CD4-positive, alpha-beta T cell (primary cell): ENCODE data around the gene PRR15L. TPM values are rescaled to one million over a fixed set of nuclear protein-coding genes. Genes with fewer than 3 reads are reported as not detected.

Source experiments
- ATAC-seq: fragments of 200-7000 bp; cut with Tn5 transposase; one replicate; pipeline ENCODE4 v1.10.0; 2022; ENCODE audit warnings: mild to moderate bottlenecking; ENCODE audit not compliant: poor library complexity
- CTCF ChIA-PET: fragments of 350-600 bp; sonication (Branson Sonifier 250); formaldehyde crosslinking; loops from one replicate; lab custom pipeline; 2021; ENCODE audit warnings: antibody characterized with exemption, inconsistent platforms; lab: Charles Lee
- POLR2A ChIA-PET: fragments of 350-600 bp; sonication (Branson Sonifier 250); formaldehyde crosslinking; loops from one replicate; lab custom pipeline; 2021; ENCODE audit warnings: antibody characterized with exemption, inconsistent platforms; lab: Charles Lee
- DNase-seq, 14 experiments: peaks; one replicate each; pipeline ENCODE4 v3.0.0-alpha.2; 2013 to 2020; ENCODE audit warnings: mixed read lengths in 2 of 14
- H3K27ac ChIP-seq, 2 donors: one replicate each; pipeline versions ENCODE4 v1.5.1 to v1.7.0; 2013; ENCODE audit warnings: low read length in 2 of 2, low read depth in 1 of 2, mild to moderate bottlenecking in 1 of 2
- H3K27me3 ChIP-seq, 2 experiments: 1 replicate in 1 of 2; 2 replicates in 1 of 2; pipeline versions ENCODE4 v1.6.1 to v1.7.0; 2013; ENCODE audit warnings: low read length in 2 of 2, control low read depth in 1 of 2, mild to moderate bottlenecking in 1 of 2, moderate library complexity in 1 of 2; ENCODE audit not compliant: insufficient read depth in 2 of 2, control insufficient read depth in 1 of 2
- H3K36me3 ChIP-seq: one replicate; pipeline ENCODE4 v1.6.1; 2013; ENCODE audit warnings: low read length, control low read depth; ENCODE audit not compliant: insufficient read depth
- H3K4me1 ChIP-seq: one replicate; pipeline ENCODE4 v1.6.1; 2013; ENCODE audit warnings: low read length, control low read depth; ENCODE audit not compliant: insufficient read depth
- H3K4me3 ChIP-seq: one replicate; pipeline ENCODE4 v1.5.1; 2013; ENCODE audit warnings: mild to moderate bottlenecking, low read length, moderate library complexity
- H3K9me3 ChIP-seq, 2 experiments: 1 replicate in 1 of 2; 2 replicates in 1 of 2; pipeline versions ENCODE4 v1.6.1 to v1.7.0; 2013; ENCODE audit warnings: low read length in 2 of 2, mild to moderate bottlenecking in 2 of 2, control low read depth in 1 of 2, moderate library complexity in 1 of 2; ENCODE audit not compliant: control insufficient read depth in 1 of 2, insufficient read depth in 1 of 2
- H3K27ac Mint-ChIP-seq: one replicate; pipeline ENCODE4 v1.8.0; 2020; ENCODE audit warnings: mixed read lengths
- H3K27me3 Mint-ChIP-seq: one replicate; pipeline ENCODE4 v1.8.0; 2021; ENCODE audit warnings: mixed read lengths
- H3K36me3 Mint-ChIP-seq: one replicate; pipeline ENCODE4 v1.8.0; 2021; ENCODE audit warnings: low read depth, mixed read lengths
- H3K4me1 Mint-ChIP-seq: one replicate; pipeline ENCODE4 v1.8.0; 2021; ENCODE audit warnings: low read depth, mixed read lengths
- H3K4me3 Mint-ChIP-seq: one replicate; pipeline ENCODE4 v1.8.0; 2020; ENCODE audit warnings: mild to moderate bottlenecking, mixed read lengths
- H3K9me3 Mint-ChIP-seq: one replicate; pipeline ENCODE4 v1.8.0; 2020; ENCODE audit warnings: mixed read lengths
- CTCF ChIP-seq: fragments of 200-600 bp; IDR thresholded peaks from one replicate; pipeline ENCODE4 v1.8.0; 2022; ENCODE audit warnings: antibody characterized with exemption, mild to moderate bottlenecking
- intact Hi-C, 2 experiments: fragments of 100-400 bp; cut with DNase I in 1 of 2; cut with micrococcal nuclease in 1 of 2; formaldehyde crosslinking; loops; one replicate each; pipeline versions ENCODE4 v1.15.1 to v1.9.0; 2023 to 2025; cut with DNase I, micrococcal nuclease
- total RNA-seq, 174 experiments: library from RNA in 2 of 174; stranded (reverse) in 2 of 174; gene quantifications; one replicate each; pipeline ENCODE4 v1.2.3 and lab custom pipeline; 2021 to 2026

The PRR15L gene
- total RNA-seq, 2 experiments from 2014 or later = not detected

DNA sequence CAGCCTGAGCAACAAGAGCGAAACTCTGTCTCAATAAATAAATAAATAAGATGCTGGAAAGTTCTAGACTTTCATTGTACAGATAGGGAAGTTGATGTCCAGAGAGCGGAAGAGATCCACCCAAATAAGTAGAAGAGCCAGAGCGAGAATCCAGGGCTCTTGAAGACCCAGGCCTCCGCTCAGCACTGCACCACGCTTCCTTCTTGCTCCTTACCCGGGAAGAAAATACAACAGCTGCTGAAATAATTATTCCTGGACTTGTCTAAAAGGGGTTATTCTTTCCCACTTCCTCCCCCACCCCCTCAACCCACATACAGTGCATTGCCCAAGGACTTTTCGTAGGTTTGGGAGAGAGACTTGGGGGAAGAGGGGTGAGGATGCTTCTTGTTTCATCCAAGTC lies 39.9 kb upstream of the PRR15L start:
- intact Hi-C loops = no loop called here
- no peaks in the 10 kb centered on the region for H3K36me3 Mint-ChIP-seq
- no peaks in the 10 kb centered on the region for H3K9me3 ChIP-seq
- H3K4me3 Mint-ChIP-seq = no peak overlapping the region
- H3K9me3 Mint-ChIP-seq = no peaks in the 10 kb centered on the region
- no peaks in the 10 kb centered on the region for H3K36me3 ChIP-seq
- ChIA-PET CTCF (no interaction called here), POLR2A (no interaction called here)
- H3K27ac ChIP-seq = no peak overlapping the region
- H3K4me1 ChIP-seq = no peaks in the 10 kb centered on the region
- H3K4me1 Mint-ChIP-seq = no peaks in the 10 kb centered on the region
- DNase-seq = no peak
- H3K27me3 ChIP-seq = no peaks in the 10 kb centered on the region
- ATAC-seq = no peak
- H3K4me3 ChIP-seq = no peak overlapping the region
- H3K27me3 Mint-ChIP-seq = peaks cover 12% of the 10 kb centered on the region
- no peak overlapping the region for H3K27ac Mint-ChIP-seq
- TF ChIP-seq CTCF = no peak

GRCh38 chr17:47996201-47996600 lies 38.5 kb upstream of the PRR15L start:
- TF ChIP-seq CTCF = no peak
- Mint-ChIP-seq H3K27ac (no peak overlapping the region), H3K36me3 (no peaks in the 10 kb centered on the region), H3K27me3 (peaks cover 12% of the 10 kb centered on the region), H3K4me1 (no peaks in the 10 kb centered on the region), H3K9me3 (no peaks in the 10 kb centered on the region), H3K4me3 (no peak overlapping the region)
- ChIA-PET CTCF (no interaction called here), POLR2A (no interaction called here)
- no peak overlapping the region for H3K4me3 ChIP-seq
- intact Hi-C loops = no loop called here
- no peaks in the 10 kb centered on the region for H3K4me1 ChIP-seq
- H3K36me3 ChIP-seq = no peaks in the 10 kb centered on the region
- H3K9me3 ChIP-seq = no peaks in the 10 kb centered on the region
- no peaks in the 10 kb centered on the region for H3K27me3 ChIP-seq
- H3K27ac ChIP-seq = no peak overlapping the region
- no peak for DNase-seq
- ATAC-seq = no peak

DNA sequence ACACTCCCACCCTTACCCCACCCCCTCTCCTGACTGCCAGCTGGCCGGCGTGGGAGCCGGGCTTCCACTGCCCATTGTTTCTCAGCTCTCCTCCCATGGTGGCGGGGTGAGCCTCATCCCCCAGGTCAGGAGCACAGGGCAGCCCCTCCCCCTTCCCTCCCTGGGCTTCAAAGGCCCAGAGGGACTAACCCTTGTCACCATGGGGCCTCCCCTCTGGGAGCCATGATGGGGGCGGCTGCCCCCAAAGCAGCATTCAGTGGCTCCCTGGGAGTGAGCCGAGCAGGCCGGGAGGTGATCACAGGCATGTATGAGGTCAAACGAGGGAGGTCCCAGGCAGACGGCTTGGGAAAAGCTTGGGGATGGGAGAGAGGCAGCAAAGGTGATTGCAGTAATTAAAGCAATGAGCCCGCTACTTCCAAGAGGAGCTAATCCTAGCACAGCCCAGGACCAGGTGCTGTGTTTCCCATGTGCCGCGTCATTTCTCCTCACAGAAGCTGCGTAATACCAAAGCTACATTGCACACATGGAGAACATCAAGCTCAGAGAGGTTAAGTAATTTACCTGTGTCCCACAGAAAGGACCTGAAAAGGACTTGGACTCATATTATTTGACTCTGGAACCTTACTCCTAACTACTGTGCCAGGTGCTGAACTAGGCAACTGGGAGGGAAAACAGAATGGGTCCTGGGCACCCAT lies 37.7 kb upstream of the PRR15L start:
- no peaks in the 10 kb centered on the region for H3K4me1 Mint-ChIP-seq
- CTCF ChIA-PET = no interaction called here
- intact Hi-C loops = no loop called here

More for the DNA sequence above, 37.7 kb upstream of the PRR15L start:
- Mint-ChIP-seq H3K36me3 (no peaks in the 10 kb centered on the region), H3K9me3 (no peaks in the 10 kb centered on the region), H3K27me3 (peaks cover 12% of the 10 kb centered on the region), H3K27ac (no peak overlapping the region), H3K4me3 (no peak overlapping the region)
- no peaks in the 10 kb centered on the region for H3K27me3 ChIP-seq
- TF ChIP-seq CTCF = no peak
- H3K9me3 ChIP-seq = no peaks in the 10 kb centered on the region
- ATAC-seq (no peak), DNase-seq (no peak)
- H3K36me3 ChIP-seq = no peaks in the 10 kb centered on the region
- H3K27ac ChIP-seq = no peak overlapping the region
- no peak overlapping the region for H3K4me3 ChIP-seq
- POLR2A ChIA-PET = no interaction called here
- no peaks in the 10 kb centered on the region for H3K4me1 ChIP-seq
